Measurements from ENCODE around the gene ANAPC5.

The ANAPC5 gene

DNA sequence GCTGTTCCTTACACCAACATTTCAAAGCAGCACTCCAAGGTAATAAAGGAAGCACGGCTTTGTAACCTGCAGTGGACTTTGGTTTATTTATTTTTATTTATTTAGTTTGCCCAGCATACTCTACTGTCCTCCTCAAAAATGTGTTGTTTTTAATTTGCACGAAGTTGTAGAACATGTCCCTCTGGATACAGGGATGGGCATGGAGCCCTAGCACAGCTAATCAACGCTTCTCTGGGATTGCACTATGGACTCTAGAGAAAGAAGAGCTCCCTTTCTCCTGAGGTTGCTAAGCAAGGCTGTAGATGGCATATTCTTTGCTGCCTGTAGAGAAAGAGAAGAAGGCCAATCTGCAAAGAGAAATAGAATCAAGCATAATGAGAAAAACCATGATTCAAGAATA is 5.9 kb upstream of the ANAPC5 start:
- Histone ChIP-seq H3K4me2 (ENCODE audit: low read length) (no peak overlapping the region), H3K4me3 (ENCODE audit: low read length) (no peak overlapping the region), H3K27me3 (ENCODE audit: control insufficient read depth, insufficient read depth, low read length) (no peaks in the 10 kb centered on the region)

GRCh38 chr12:121357331-121357730 is 5.1 kb upstream of the ANAPC5 start:
- Histone ChIP-seq H3K36me3 (ENCODE audit: insufficient read depth, low read length) (no peaks in the 10 kb centered on the region), H3K4me3 (ENCODE audit: low read length) (no peak overlapping the region), H3K9ac (ENCODE audit: low read depth, low read length) (no peak overlapping the region), H3K27me3 (ENCODE audit: control insufficient read depth, insufficient read depth, low read length) (no peaks in the 10 kb centered on the region), H3K4me1 (ENCODE audit: control insufficient read depth, insufficient read depth, low read length) (no peaks in the 10 kb centered on the region), H3K9me3 (replicated peaks; ENCODE audit: low read length) (no peaks in the 10 kb centered on the region), H3K4me2 (ENCODE audit: low read length) (no peak overlapping the region)

More for the DNA sequence above, 5.9 kb upstream of the ANAPC5 start:
- H3K36me3 ChIP-seq (ENCODE audit: insufficient read depth, low read length), result no peaks in the 10 kb centered on the region
- H3K9me3 ChIP-seq (replicated peaks; ENCODE audit: low read length), result no peaks in the 10 kb centered on the region
- no peaks in the 10 kb centered on the region for H3K4me1 ChIP-seq (ENCODE audit: control insufficient read depth, insufficient read depth, low read length)
- H3K9ac ChIP-seq (ENCODE audit: low read depth, low read length), result no peak overlapping the region

- no peaks in the 10 kb centered on the region for H3K27me3 ChIP-seq (ENCODE audit: control insufficient read depth, insufficient read depth, low read length)
- no peaks in the 10 kb centered on the region for H3K9me3 ChIP-seq (replicated peaks; ENCODE audit: low read length)
- H3K4me2 ChIP-seq (ENCODE audit: low read length), result no peak overlapping the region
- no peaks in the 10 kb centered on the region for H3K36me3 ChIP-seq (ENCODE audit: insufficient read depth, low read length)
- no peak overlapping the region for H3K4me3 ChIP-seq (ENCODE audit: low read length)
- H3K9ac ChIP-seq (ENCODE audit: low read depth, low read length), result no peak overlapping the region
- no peaks in the 10 kb centered on the region for H3K4me1 ChIP-seq (ENCODE audit: control insufficient read depth, insufficient read depth, low read length)
Observed at GRCh38 chr12:121356657-121357056, 4.4 kb upstream of the ANAPC5 start.

GRCh38 chr12:121355818-121356217 is 3.6 kb upstream of the ANAPC5 start:
- Histone ChIP-seq H3K36me3 (ENCODE audit: insufficient read depth, low read length) (no peaks in the 10 kb centered on the region), H3K9me3 (replicated peaks; ENCODE audit: low read length) (no peaks in the 10 kb centered on the region), H3K4me3 (ENCODE audit: low read length) (no peak overlapping the region), H3K27me3 (ENCODE audit: control insufficient read depth, insufficient read depth, low read length) (no peaks in the 10 kb centered on the region), H3K9ac (ENCODE audit: low read depth, low read length) (no peak overlapping the region), H3K4me1 (ENCODE audit: control insufficient read depth, insufficient read depth, low read length) (peaks cover 3% of the 10 kb centered on the region), H3K4me2 (ENCODE audit: low read length) (no peak overlapping the region)

GRCh38 chr12:121352682-121353018 is 439 bp upstream of the ANAPC5 start:
- no peaks in the 10 kb centered on the region for H3K9me3 ChIP-seq (replicated peaks; ENCODE audit: low read length)
- H3K4me1 ChIP-seq (ENCODE audit: control insufficient read depth, insufficient read depth, low read length), result peaks cover 6% of the 10 kb centered on the region
- H3K4me2 ChIP-seq (ENCODE audit: low read length), result peak overlapping the region; percentile 77
- peak overlapping the region; percentile 83 for H3K4me3 ChIP-seq (ENCODE audit: low read length)
- H3K36me3 ChIP-seq (ENCODE audit: insufficient read depth, low read length), result no peaks in the 10 kb centered on the region
- no peaks in the 10 kb centered on the region for H3K27me3 ChIP-seq (ENCODE audit: control insufficient read depth, insufficient read depth, low read length)
- H3K9ac ChIP-seq (ENCODE audit: low read depth, low read length), result peak overlapping the region; percentile 88

GRCh38 chr12:121346747-121347146 is 5.5 kb downstream of the ANAPC5 start:
- H3K27me3 ChIP-seq (ENCODE audit: control insufficient read depth, insufficient read depth, low read length), result no peaks in the 10 kb centered on the region
- H3K4me2 ChIP-seq (ENCODE audit: low read length), result no peak overlapping the region
- no peak overlapping the region for H3K9ac ChIP-seq (ENCODE audit: low read depth, low read length)
- no peak overlapping the region for H3K4me3 ChIP-seq (ENCODE audit: low read length)
- no peaks in the 10 kb centered on the region for H3K9me3 ChIP-seq (replicated peaks; ENCODE audit: low read length)
- peaks cover 6% of the 10 kb centered on the region for H3K4me1 ChIP-seq (ENCODE audit: control insufficient read depth, insufficient read depth, low read length)
- H3K36me3 ChIP-seq (ENCODE audit: insufficient read depth, low read length), result peaks cover 36% of the 10 kb centered on the region

DNA sequence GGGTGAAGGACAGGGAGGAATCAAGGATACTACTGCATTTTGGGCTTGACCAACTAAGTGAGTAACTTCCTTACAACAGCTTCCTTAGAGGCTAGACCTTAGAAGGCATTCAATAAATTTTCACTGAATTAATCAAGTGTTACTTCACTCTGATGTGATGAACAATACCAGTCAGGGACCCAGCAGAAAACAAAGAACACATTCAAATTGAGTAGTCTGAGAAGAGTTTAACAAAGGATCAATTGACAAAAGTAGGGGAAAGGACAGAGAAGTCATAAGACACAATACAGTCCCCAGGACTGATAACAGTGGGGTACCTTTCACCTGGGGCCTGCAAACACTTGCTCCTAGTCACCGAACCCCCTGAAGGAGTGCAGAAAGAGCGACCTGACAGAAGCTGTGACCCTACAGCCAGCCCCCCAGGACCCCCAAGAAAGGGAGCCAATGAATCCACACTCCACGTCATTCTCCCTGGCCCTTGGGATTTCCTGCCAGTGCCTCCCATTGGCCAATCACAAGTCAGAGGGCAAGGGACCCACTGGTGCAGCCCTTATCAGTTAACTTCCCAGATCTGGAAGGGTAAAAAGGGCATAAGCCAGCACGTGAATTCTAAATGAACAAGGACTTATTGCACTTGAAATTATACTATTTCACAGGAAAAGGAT is 6.9 kb downstream of the ANAPC5 start:
- no peaks in the 10 kb centered on the region for H3K9me3 ChIP-seq (replicated peaks; ENCODE audit: low read length)
- H3K4me2 ChIP-seq (ENCODE audit: low read length), result no peak overlapping the region
- H3K9ac ChIP-seq (ENCODE audit: low read depth, low read length), result no peak overlapping the region
- H3K4me1 ChIP-seq (ENCODE audit: control insufficient read depth, insufficient read depth, low read length), result no peaks in the 10 kb centered on the region
- H3K36me3 ChIP-seq (ENCODE audit: insufficient read depth, low read length), result peaks cover 44% of the 10 kb centered on the region
- no peak overlapping the region for H3K4me3 ChIP-seq (ENCODE audit: low read length)
- H3K27me3 ChIP-seq (ENCODE audit: control insufficient read depth, insufficient read depth, low read length), result no peaks in the 10 kb centered on the region

DNA sequence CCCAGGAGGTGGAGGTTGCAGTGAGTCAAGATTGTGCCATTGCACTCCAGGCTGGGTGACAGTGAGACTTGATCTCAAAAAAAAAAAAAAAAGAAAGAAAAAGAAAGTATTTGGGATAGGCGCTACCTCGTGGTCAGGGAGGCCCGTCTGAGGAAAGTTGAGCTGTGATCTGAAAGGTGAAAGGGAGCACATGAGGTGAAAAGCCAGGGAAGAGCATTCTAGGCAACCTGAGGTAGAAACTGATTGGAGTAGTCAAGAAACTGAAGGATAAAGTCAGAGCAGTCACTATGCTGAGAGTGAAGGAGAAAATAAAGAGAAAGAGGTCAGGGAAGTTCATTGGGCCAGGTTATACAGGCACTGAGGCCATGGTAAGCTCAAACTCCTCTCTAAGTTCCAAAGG is 7.7 kb downstream of the ANAPC5 start:
- Histone ChIP-seq H3K4me2 (ENCODE audit: low read length) (no peak overlapping the region), H3K4me3 (ENCODE audit: low read length) (no peak overlapping the region), H3K4me1 (ENCODE audit: control insufficient read depth, insufficient read depth, low read length) (no peaks in the 10 kb centered on the region), H3K27me3 (ENCODE audit: control insufficient read depth, insufficient read depth, low read length) (no peaks in the 10 kb centered on the region), H3K9me3 (replicated peaks; ENCODE audit: low read length) (no peaks in the 10 kb centered on the region), H3K9ac (ENCODE audit: low read depth, low read length) (no peak overlapping the region), H3K36me3 (ENCODE audit: insufficient read depth, low read length) (peaks cover 44% of the 10 kb centered on the region)

- peaks cover 46% of the 10 kb centered on the region for H3K36me3 ChIP-seq (ENCODE audit: insufficient read depth, low read length)
- no peak overlapping the region for H3K4me3 ChIP-seq (ENCODE audit: low read length)
- H3K27me3 ChIP-seq (ENCODE audit: control insufficient read depth, insufficient read depth, low read length), result no peaks in the 10 kb centered on the region
- no peaks in the 10 kb centered on the region for H3K4me1 ChIP-seq (ENCODE audit: control insufficient read depth, insufficient read depth, low read length)
- H3K9me3 ChIP-seq (replicated peaks; ENCODE audit: low read length), result no peaks in the 10 kb centered on the region
- H3K4me2 ChIP-seq (ENCODE audit: low read length), result no peak overlapping the region
- no peak overlapping the region for H3K9ac ChIP-seq (ENCODE audit: low read depth, low read length)
Observed at GRCh38 chr12:121337416-121337815, 14.8 kb downstream of the ANAPC5 start.

- no peak overlapping the region for H3K9ac ChIP-seq (ENCODE audit: low read depth, low read length)
- no peak overlapping the region for H3K4me2 ChIP-seq (ENCODE audit: low read length)
- H3K4me3 ChIP-seq (ENCODE audit: low read length), result no peak overlapping the region
- peaks cover 58% of the 10 kb centered on the region for H3K36me3 ChIP-seq (ENCODE audit: insufficient read depth, low read length)
- H3K4me1 ChIP-seq (ENCODE audit: control insufficient read depth, insufficient read depth, low read length), result no peaks in the 10 kb centered on the region
- no peaks in the 10 kb centered on the region for H3K9me3 ChIP-seq (replicated peaks; ENCODE audit: low read length)
- no peaks in the 10 kb centered on the region for H3K27me3 ChIP-seq (ENCODE audit: control insufficient read depth, insufficient read depth, low read length)
Observed at GRCh38 chr12:121334513-121335343, 17.5 kb downstream of the ANAPC5 start.

DNA sequence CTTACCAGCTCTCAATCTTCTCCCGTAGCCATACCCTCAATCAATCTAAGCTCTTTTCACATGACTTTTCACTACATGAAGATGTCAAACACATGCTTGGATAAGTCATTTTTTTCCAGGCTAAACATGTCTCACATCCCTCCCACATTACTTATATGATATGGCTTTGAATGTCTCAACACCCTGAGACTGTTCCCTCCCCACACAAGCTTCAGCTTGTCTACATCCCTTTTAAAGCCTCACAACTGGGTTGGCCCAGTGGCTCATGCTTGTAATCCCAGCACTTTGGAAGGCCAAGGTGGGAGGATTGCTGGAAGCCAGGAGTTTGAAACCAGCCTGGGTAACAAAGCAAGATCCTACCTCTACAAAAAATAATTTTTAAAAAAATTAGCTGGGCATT is 18.5 kb downstream of the ANAPC5 start:
- H3K4me2 ChIP-seq (ENCODE audit: low read length), result no peak overlapping the region
- H3K27me3 ChIP-seq (ENCODE audit: control insufficient read depth, insufficient read depth, low read length), result no peaks in the 10 kb centered on the region
- no peak overlapping the region for H3K4me3 ChIP-seq (ENCODE audit: low read length)
- H3K36me3 ChIP-seq (ENCODE audit: insufficient read depth, low read length), result peaks cover 59% of the 10 kb centered on the region
- H3K4me1 ChIP-seq (ENCODE audit: control insufficient read depth, insufficient read depth, low read length), result no peaks in the 10 kb centered on the region
- no peak overlapping the region for H3K9ac ChIP-seq (ENCODE audit: low read depth, low read length)
- H3K9me3 ChIP-seq (replicated peaks; ENCODE audit: low read length), result no peaks in the 10 kb centered on the region

DNA sequence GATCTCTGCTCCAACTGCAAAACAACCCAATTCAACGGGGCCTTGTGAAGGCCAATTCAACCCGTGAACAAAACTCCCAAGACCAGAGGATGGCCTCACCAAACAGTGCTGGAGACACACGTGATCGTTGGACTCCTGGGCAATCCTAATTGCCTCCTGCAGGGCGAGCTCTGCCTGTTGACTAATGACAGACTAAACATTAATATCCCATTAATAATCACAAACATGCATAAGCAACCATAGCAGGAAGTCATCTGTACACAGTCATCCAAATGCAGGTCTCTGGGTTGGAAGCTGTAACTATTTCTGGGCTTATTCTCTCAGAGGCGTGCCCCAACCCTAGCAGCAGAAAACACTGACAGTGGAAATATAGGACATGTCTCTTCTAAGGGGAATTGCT is 21.0 kb downstream of the ANAPC5 start:
- Histone ChIP-seq H3K4me3 (ENCODE audit: low read length) (no peak overlapping the region), H3K36me3 (ENCODE audit: insufficient read depth, low read length) (peaks cover 73% of the 10 kb centered on the region), H3K4me1 (ENCODE audit: control insufficient read depth, insufficient read depth, low read length) (no peaks in the 10 kb centered on the region), H3K4me2 (ENCODE audit: low read length) (no peak overlapping the region), H3K27me3 (ENCODE audit: control insufficient read depth, insufficient read depth, low read length) (no peaks in the 10 kb centered on the region), H3K9ac (ENCODE audit: low read depth, low read length) (no peak overlapping the region), H3K9me3 (replicated peaks; ENCODE audit: low read length) (no peaks in the 10 kb centered on the region)

Data from skeletal muscle satellite cell (primary cell).